ENCODE data around the gene CSF2.

The CSF2 gene

GRCh38 chr5:132029609-132030330 lies 43.8 kb upstream of the CSF2 start:
- no peaks in the 10 kb centered on the region for H3K9me3 ChIP-seq (ENCODE audit: control insufficient read depth, insufficient read depth, low read length)
- TF ChIP-seq CTCF (IDR thresholded peaks at IDR 0.05; ENCODE audit: low read depth, low read length, poor library complexity, severe bottlenecking): no peak
- no peak for TF ChIP-seq EZH2phosphoT487 (IDR thresholded peaks at IDR 0.05; ENCODE audit: borderline replicate concordance, low read length)
- no peaks in the 10 kb centered on the region for H4K20me1 ChIP-seq (ENCODE audit: control insufficient read depth, insufficient read depth, low read depth, low read length)
- H3K79me2 ChIP-seq (ENCODE audit: control insufficient read depth, low read length): no peaks in the 10 kb centered on the region
- no peak overlapping the region for H3K4me2 ChIP-seq (ENCODE audit: low read length)
- H3K4me1 ChIP-seq (ENCODE audit: control insufficient read depth, low read length): no peaks in the 10 kb centered on the region
- no peaks in the 10 kb centered on the region for H3F3A ChIP-seq (ENCODE audit: control insufficient read depth, insufficient read depth)
- H3K36me3 ChIP-seq (ENCODE audit: control insufficient read depth, low read length): no peaks in the 10 kb centered on the region
- no peak overlapping the region for H3K27ac ChIP-seq (ENCODE audit: low read depth, low read length)
- H3K9me2 ChIP-seq (replicated peaks; ENCODE audit: control insufficient read depth, low read length): no peaks in the 10 kb centered on the region
- no peak overlapping the region for H3K4me3 ChIP-seq (ENCODE audit: low read length)
- H3K27me3 ChIP-seq (ENCODE audit: control insufficient read depth, low read length): peaks cover 18% of the 10 kb centered on the region

GRCh38 chr5:132030610-132031009 lies 43.0 kb upstream of the CSF2 start:
- H3K27ac ChIP-seq (ENCODE audit: low read depth, low read length): no peak overlapping the region
- no peaks in the 10 kb centered on the region for H4K20me1 ChIP-seq (ENCODE audit: control insufficient read depth, insufficient read depth, low read depth, low read length)
- no peaks in the 10 kb centered on the region for H3K4me1 ChIP-seq (ENCODE audit: control insufficient read depth, low read length)
- no peak overlapping the region for H3K4me3 ChIP-seq (ENCODE audit: low read length)
- H3K4me2 ChIP-seq (ENCODE audit: low read length): no peak overlapping the region
- peaks cover 21% of the 10 kb centered on the region for H3K27me3 ChIP-seq (ENCODE audit: control insufficient read depth, low read length)
- no peak for TF ChIP-seq CTCF (IDR thresholded peaks at IDR 0.05; ENCODE audit: low read depth, low read length, poor library complexity, severe bottlenecking)
- TF ChIP-seq EZH2phosphoT487 (IDR thresholded peaks at IDR 0.05; ENCODE audit: borderline replicate concordance, low read length): no peak
- H3K36me3 ChIP-seq (ENCODE audit: control insufficient read depth, low read length): no peaks in the 10 kb centered on the region
- H3F3A ChIP-seq (ENCODE audit: control insufficient read depth, insufficient read depth): no peaks in the 10 kb centered on the region
- no peaks in the 10 kb centered on the region for H3K9me2 ChIP-seq (replicated peaks; ENCODE audit: control insufficient read depth, low read length)
- H3K9me3 ChIP-seq (ENCODE audit: control insufficient read depth, insufficient read depth, low read length): no peaks in the 10 kb centered on the region
- no peaks in the 10 kb centered on the region for H3K79me2 ChIP-seq (ENCODE audit: control insufficient read depth, low read length)

GRCh38 chr5:132032196-132032595 lies 41.4 kb upstream of the CSF2 start:
- Histone ChIP-seq H3K79me2 (ENCODE audit: control insufficient read depth, low read length) (no peaks in the 10 kb centered on the region), H3K27ac (ENCODE audit: low read depth, low read length) (no peak overlapping the region), H3F3A (ENCODE audit: control insufficient read depth, insufficient read depth) (no peaks in the 10 kb centered on the region), H3K27me3 (ENCODE audit: control insufficient read depth, low read length) (peaks cover 25% of the 10 kb centered on the region), H3K9me3 (ENCODE audit: control insufficient read depth, insufficient read depth, low read length) (no peaks in the 10 kb centered on the region), H4K20me1 (ENCODE audit: control insufficient read depth, insufficient read depth, low read depth, low read length) (no peaks in the 10 kb centered on the region), H3K36me3 (ENCODE audit: control insufficient read depth, low read length) (no peaks in the 10 kb centered on the region), H3K4me2 (ENCODE audit: low read length) (no peak overlapping the region), H3K9me2 (replicated peaks; ENCODE audit: control insufficient read depth, low read length) (no peaks in the 10 kb centered on the region), H3K4me3 (ENCODE audit: low read length) (no peak overlapping the region), H3K4me1 (ENCODE audit: control insufficient read depth, low read length) (no peaks in the 10 kb centered on the region)
- TF ChIP-seq CTCF (IDR thresholded peaks at IDR 0.05; ENCODE audit: low read depth, low read length, poor library complexity, severe bottlenecking): no peak
- no peak for TF ChIP-seq EZH2phosphoT487 (IDR thresholded peaks at IDR 0.05; ENCODE audit: borderline replicate concordance, low read length)

All from DOHH2 (cell line).